RWPE1 (cell line): ENCODE results near the gene RASGRF2.

ENCODE experiments used
- CTCF ChIA-PET: fragments of 350-600 bp; sonication (Branson Sonifier 250); formaldehyde crosslinking; extraction: SDS; loops from one replicate; lab custom pipeline; 2021; lab: Yijun Ruan, JAX
- POLR2A ChIA-PET: fragments of 400-600 bp; formaldehyde crosslinking; extraction: SDS; loops from one replicate; lab custom pipeline; 2020; ENCODE audit warnings: antibody characterized with exemption; ENCODE audit not compliant: low non-redundant PET; lab: Yijun Ruan, JAX
- DNase-seq: peaks from one replicate; pipeline ENCODE4 v3.0.0; 2012; ENCODE audit warnings: low spot score
- H3K27ac ChIP-seq: fragments of 450-650 bp; 2 replicates; pipeline ENCODE4 v1.5.1; 2017
- TF ChIP-seq, protein P1 (sequence below): fragments of 450-650 bp; conservative IDR thresholded peaks from 2 replicates; pipeline ENCODE4 v1.5.1; 2017; ENCODE audit warnings: low read depth, mild to moderate bottlenecking

RASGRF2 gene

DNA sequence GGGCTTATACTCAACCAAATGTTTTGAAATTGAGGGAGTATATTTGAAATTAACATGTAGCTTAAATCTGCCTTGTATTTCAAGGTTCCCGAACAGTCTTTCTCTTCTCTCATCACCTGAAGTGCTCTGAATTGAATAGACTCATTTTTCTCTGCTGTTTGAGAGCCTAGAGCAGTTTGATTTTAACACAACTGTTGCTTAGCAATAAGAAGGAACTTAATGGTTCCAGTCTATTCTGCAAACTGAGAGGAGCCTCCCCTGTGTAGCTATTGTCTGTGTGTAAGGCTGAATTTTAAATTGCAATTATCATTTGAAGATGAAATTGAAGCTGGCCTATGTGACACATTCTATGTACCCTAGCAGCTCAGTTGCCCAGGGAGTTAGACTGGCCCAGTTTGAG is 185.9 kb downstream of the RASGRF2 start:
- TF ChIP-seq, protein P1, sequence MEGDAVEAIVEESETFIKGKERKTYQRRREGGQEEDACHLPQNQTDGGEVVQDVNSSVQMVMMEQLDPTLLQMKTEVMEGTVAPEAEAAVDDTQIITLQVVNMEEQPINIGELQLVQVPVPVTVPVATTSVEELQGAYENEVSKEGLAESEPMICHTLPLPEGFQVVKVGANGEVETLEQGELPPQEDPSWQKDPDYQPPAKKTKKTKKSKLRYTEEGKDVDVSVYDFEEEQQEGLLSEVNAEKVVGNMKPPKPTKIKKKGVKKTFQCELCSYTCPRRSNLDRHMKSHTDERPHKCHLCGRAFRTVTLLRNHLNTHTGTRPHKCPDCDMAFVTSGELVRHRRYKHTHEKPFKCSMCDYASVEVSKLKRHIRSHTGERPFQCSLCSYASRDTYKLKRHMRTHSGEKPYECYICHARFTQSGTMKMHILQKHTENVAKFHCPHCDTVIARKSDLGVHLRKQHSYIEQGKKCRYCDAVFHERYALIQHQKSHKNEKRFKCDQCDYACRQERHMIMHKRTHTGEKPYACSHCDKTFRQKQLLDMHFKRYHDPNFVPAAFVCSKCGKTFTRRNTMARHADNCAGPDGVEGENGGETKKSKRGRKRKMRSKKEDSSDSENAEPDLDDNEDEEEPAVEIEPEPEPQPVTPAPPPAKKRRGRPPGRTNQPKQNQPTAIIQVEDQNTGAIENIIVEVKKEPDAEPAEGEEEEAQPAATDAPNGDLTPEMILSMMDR, result no peak
- ChIA-PET POLR2A (no interaction called here), CTCF (no interaction called here)
- DNase-seq, result no peak
- no peak overlapping the region for H3K27ac ChIP-seq

GRCh38 chr5:81147011-81147885 is 187.1 kb downstream of the RASGRF2 start:
- CTCF ChIA-PET, result interaction anchor here (0.6 kb wide), 1 partner anchor 18 kb away, joined by 5 read pairs; no protein-coding TSS in a partner anchor
- no peak for DNase-seq
- H3K27ac ChIP-seq, result no peak overlapping the region
- TF ChIP-seq, protein P1, result no peak
- POLR2A ChIA-PET, result no interaction called here

DNA sequence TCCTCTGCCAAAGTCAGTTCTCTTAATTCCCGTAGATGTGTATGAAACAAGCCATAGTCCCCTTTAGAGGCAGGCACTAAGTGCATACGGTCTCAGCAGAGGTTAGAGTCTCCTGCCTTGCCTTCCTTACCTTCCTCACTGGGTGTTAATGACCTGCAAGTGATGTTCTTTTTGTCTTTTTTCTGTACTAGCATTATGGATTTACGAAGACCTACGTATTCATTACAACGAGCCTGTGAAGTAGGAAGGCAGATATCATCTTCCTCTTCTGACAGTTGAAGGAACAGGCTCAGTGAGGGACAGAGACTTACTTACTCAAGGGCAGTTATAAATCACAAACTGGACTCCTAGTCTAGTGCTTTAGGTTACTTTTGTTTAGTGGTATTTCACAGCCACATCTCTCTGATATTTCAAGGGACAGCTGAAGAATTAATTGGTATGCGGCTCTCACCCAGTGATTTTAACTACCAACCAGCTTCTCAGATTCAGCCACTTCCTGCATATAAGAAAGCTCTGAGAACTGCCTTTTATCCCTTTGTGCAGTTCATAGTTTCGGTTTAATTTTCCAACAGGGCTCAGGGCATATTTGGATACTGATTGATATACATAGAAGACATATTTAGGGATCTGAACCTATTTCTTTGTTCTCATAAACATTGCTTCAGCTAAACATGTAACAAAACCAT is 187.9 kb downstream of the RASGRF2 start:
- H3K27ac ChIP-seq, result no peak overlapping the region
- TF ChIP-seq, protein P1, result no peak
- ChIA-PET POLR2A (no interaction called here), CTCF (interaction anchor here (0.6 kb wide), 1 partner anchor 119 kb away, joined by 3 read pairs; no protein-coding TSS in a partner anchor)
- DNase-seq, result no peak

DNA sequence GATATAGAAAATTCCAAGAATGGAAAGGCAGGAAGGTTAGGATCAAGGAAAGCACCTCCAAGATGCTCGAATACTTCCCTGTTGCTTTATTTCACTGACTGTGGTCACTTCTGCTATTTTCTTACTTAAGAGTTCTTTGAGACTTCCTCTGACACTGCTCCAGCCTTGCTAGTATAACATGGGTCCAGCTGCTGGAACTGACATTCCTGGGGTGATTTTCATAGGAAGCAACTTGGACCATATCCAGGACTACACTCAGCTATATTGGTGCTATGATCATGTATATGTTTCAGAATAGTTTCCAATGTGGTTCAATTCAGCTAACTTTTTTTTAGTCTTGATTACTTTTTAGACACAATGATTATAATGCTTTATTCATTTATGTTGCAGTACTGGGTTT is 191.4 kb downstream of the RASGRF2 start:
- ChIA-PET CTCF (interaction anchor here (0.9 kb wide), 1 partner anchor 14 kb away, joined by 3 read pairs; no protein-coding TSS in a partner anchor), POLR2A (no interaction called here)
- no peak for DNase-seq
- no peak overlapping the region for H3K27ac ChIP-seq
- TF ChIP-seq, protein P1, result no peak

DNA sequence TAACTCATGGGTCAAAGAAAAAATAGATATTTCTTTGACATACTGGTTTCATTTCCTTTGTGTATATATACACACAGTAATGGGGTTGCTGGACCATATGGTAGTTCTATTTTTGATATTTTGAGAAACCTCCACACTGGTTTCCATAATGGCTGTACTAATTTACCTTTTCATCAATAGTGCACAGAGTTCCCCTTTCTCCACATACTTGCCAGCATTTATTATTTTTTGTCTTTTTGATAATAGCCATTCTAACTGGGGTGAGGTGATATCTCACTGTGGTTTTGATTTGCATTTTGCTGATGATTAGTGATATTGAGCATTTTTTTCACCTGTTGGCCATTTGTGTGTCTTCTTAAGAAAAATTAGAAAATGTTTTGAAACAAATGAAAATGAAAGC is 194.6 kb downstream of the RASGRF2 start:
- ChIA-PET POLR2A (no interaction called here), CTCF (no interaction called here)
- no peak for DNase-seq
- TF ChIP-seq, protein P1, result no peak
- no peak overlapping the region for H3K27ac ChIP-seq

DNA sequence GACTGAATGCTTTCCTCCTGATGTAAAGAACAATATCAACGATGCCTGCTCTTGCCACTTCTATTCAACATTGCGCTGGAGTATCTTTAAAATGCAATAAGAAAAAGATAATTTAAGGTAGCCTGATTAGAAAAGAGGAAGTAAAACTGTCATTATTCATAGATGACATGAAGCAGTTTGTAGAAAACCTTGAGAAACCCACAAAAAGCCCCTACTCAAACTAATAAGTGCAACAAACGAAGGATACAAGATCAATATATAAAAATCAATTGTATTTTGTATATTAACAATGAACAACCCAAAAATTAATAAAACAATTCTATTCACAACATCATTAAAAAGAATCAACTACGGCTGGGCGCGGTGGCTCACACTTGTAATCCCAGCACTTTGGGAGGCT is 196.6 kb downstream of the RASGRF2 start:
- ChIA-PET CTCF (interaction anchor here (0.7 kb wide), 1 partner anchor 9 kb away, joined by 3 read pairs; no protein-coding TSS in a partner anchor), POLR2A (no interaction called here)
- DNase-seq, result no peak
- no peak overlapping the region for H3K27ac ChIP-seq
- TF ChIP-seq, protein P1, result no peak
